Astrocyte (in vitro differentiated cells and primary cell): ENCODE measurements around the gene ALKBH2. TPM values are rescaled to one million over a fixed set of nuclear protein-coding genes. Genes with fewer than 3 reads are reported as not detected.

Experiments used
- DNase-seq: peaks from one replicate; pipeline ENCODE4 v3.0.0-alpha.2; 2010; ENCODE audit warnings: low read depth
- FAIRE-seq: peaks from 2 replicates; lab custom pipeline; 2011; peaks lifted over from hg19 to GRCh38; lab: Jason Lieb, UNC
- H2AFZ ChIP-seq: 2 replicates; pipeline ENCODE4 v1.6.0; 2012; ENCODE audit warnings: low read depth, low read length, inconsistent platforms
- H3K27ac ChIP-seq: 2 replicates; pipeline ENCODE4 v1.5.1; 2011; ENCODE audit warnings: low read depth, low read length, inconsistent platforms
- H3K27me3 ChIP-seq: 2 replicates; pipeline ENCODE4 v1.6.0; 2011; ENCODE audit warnings: low read length, inconsistent platforms; ENCODE audit not compliant: insufficient read depth
- H3K36me3 ChIP-seq: 2 replicates; pipeline ENCODE4 v1.5.1; 2011; ENCODE audit warnings: low read length, inconsistent platforms; ENCODE audit not compliant: insufficient read depth
- H3K4me1 ChIP-seq: 2 replicates; pipeline ENCODE4 v1.5.1; 2011; ENCODE audit warnings: low read length, inconsistent platforms; ENCODE audit not compliant: insufficient read depth
- H3K4me2 ChIP-seq: 2 replicates; pipeline ENCODE4 v1.6.0; 2012; ENCODE audit warnings: low read length, inconsistent platforms
- H3K4me3 ChIP-seq: 2 replicates; pipeline ENCODE4 v1.5.1; 2011; ENCODE audit warnings: low read depth, mild to moderate bottlenecking, low read length, inconsistent platforms; ENCODE audit not compliant: insufficient read depth
- H3K79me2 ChIP-seq: 2 replicates; pipeline ENCODE4 v1.6.0; 2012; ENCODE audit warnings: mild to moderate bottlenecking, low read length, inconsistent platforms; ENCODE audit not compliant: insufficient read depth
- H3K9ac ChIP-seq: 2 replicates; pipeline ENCODE4 v1.6.0; 2012; ENCODE audit warnings: mild to moderate bottlenecking, low read length, inconsistent platforms
- H3K9me3 ChIP-seq: 2 replicates; pipeline ENCODE4 v1.5.1; 2012; ENCODE audit warnings: low read depth, mild to moderate bottlenecking, low read length, inconsistent platforms; ENCODE audit not compliant: insufficient read depth
- H4K20me1 ChIP-seq: 2 replicates; pipeline ENCODE4 v1.6.0; 2012; ENCODE audit warnings: low read length, inconsistent platforms; ENCODE audit not compliant: insufficient read depth
- H3K27ac Mint-ChIP-seq: one replicate; pipeline ENCODE4 v1.8.0; 2021; ENCODE audit warnings: mild to moderate bottlenecking, mixed read lengths; ENCODE audit not compliant: unreplicated experiment
- H3K27me3 Mint-ChIP-seq: one replicate; pipeline ENCODE4 v1.8.0; 2021; ENCODE audit warnings: low read depth, mixed read lengths; ENCODE audit not compliant: unreplicated experiment
- H3K36me3 Mint-ChIP-seq: one replicate; pipeline ENCODE4 v1.8.0; 2021; ENCODE audit warnings: low read depth, mixed read lengths; ENCODE audit not compliant: unreplicated experiment
- H3K4me1 Mint-ChIP-seq: one replicate; pipeline ENCODE4 v1.8.0; 2021; ENCODE audit warnings: low read depth, mixed read lengths; ENCODE audit not compliant: unreplicated experiment
- H3K4me3 Mint-ChIP-seq: one replicate; pipeline ENCODE4 v1.8.0; 2021; ENCODE audit warnings: mild to moderate bottlenecking, moderate library complexity, mixed read lengths; ENCODE audit not compliant: unreplicated experiment
- H3K9me3 Mint-ChIP-seq: one replicate; pipeline ENCODE4 v1.8.0; 2021; ENCODE audit warnings: mild to moderate bottlenecking, mixed read lengths; ENCODE audit not compliant: unreplicated experiment
- EZH2 ChIP-seq: IDR thresholded peaks from 2 replicates; pipeline ENCODE4 v1.6.1; 2012; ENCODE audit warnings: mild to moderate bottlenecking, low read length, inconsistent platforms; ENCODE audit not compliant: insufficient read depth
- total RNA-seq: library from RNA; stranded (reverse); gene quantifications from 2 replicates; pipeline ENCODE4 v1.2.1, GENCODE V29; 2021
- TF ChIP-seq, protein P1 (sequence below): IDR thresholded peaks from 2 replicates; pipeline ENCODE4 v1.5.1; 2011; ENCODE audit warnings: low read depth, mild to moderate bottlenecking, inconsistent platforms, low read length, moderate library complexity; ENCODE audit not compliant: insufficient read depth

ALKBH2 gene
- total RNA-seq, 1 donor from 2014 or later, result 5.1 TPM

GRCh38 chr12:109126784-109127183, 33.5 kb upstream of the ALKBH2 start:
- FAIRE-seq (no peak), DNase-seq (no peak)
- TF ChIP-seq EZH2, result no peak
- TF ChIP-seq, protein P1, sequence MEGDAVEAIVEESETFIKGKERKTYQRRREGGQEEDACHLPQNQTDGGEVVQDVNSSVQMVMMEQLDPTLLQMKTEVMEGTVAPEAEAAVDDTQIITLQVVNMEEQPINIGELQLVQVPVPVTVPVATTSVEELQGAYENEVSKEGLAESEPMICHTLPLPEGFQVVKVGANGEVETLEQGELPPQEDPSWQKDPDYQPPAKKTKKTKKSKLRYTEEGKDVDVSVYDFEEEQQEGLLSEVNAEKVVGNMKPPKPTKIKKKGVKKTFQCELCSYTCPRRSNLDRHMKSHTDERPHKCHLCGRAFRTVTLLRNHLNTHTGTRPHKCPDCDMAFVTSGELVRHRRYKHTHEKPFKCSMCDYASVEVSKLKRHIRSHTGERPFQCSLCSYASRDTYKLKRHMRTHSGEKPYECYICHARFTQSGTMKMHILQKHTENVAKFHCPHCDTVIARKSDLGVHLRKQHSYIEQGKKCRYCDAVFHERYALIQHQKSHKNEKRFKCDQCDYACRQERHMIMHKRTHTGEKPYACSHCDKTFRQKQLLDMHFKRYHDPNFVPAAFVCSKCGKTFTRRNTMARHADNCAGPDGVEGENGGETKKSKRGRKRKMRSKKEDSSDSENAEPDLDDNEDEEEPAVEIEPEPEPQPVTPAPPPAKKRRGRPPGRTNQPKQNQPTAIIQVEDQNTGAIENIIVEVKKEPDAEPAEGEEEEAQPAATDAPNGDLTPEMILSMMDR, result no peak
- no peaks in the 10 kb centered on the region for H3K36me3 ChIP-seq
- Mint-ChIP-seq H3K27ac (no peak overlapping the region), H3K4me1 (no peaks in the 10 kb centered on the region), H3K4me3 (no peak overlapping the region), H3K27me3 (peaks cover 25% of the 10 kb centered on the region), H3K9me3 (no peaks in the 10 kb centered on the region), H3K36me3 (peaks cover 3% of the 10 kb centered on the region)
- no peak overlapping the region for H3K9ac ChIP-seq
- H3K79me2 ChIP-seq, result no peaks in the 10 kb centered on the region
- no peaks in the 10 kb centered on the region for H3K9me3 ChIP-seq
- H3K27ac ChIP-seq, result no peak overlapping the region
- H3K4me1 ChIP-seq, result no peaks in the 10 kb centered on the region
- no peak overlapping the region for H2AFZ ChIP-seq
- no peaks in the 10 kb centered on the region for H3K27me3 ChIP-seq
- no peak overlapping the region for H3K4me3 ChIP-seq
- no peaks in the 10 kb centered on the region for H4K20me1 ChIP-seq
- H3K4me2 ChIP-seq, result no peak overlapping the region

DNA sequence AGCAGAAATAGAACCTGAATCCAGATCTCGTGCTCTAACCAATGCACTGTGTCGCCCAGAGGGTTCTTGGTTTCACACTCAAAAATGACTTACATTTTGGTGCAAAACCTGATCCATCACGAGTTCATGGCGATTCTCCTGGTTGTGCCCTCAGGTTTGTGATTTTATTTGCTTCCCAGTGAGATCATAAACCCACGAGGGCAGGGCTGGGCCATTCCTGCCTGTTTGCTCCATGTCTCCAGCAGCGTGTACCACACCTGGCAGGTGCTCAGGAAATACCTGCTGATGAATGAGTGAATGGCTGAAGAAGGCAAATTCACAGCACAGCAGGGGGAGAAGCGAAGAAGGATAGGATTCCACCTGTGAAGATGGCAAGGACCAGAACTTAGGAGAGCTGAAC, 32.5 kb upstream of the ALKBH2 start:
- peaks cover 3% of the 10 kb centered on the region for H3K36me3 Mint-ChIP-seq
- H3K27me3 ChIP-seq, result no peaks in the 10 kb centered on the region

More for the DNA sequence above, 32.5 kb upstream of the ALKBH2 start:
- Histone ChIP-seq H3K4me3 (no peak overlapping the region), H3K79me2 (no peaks in the 10 kb centered on the region), H3K27ac (no peak overlapping the region), H2AFZ (no peak overlapping the region), H3K9ac (no peak overlapping the region), H3K36me3 (no peaks in the 10 kb centered on the region), H4K20me1 (no peaks in the 10 kb centered on the region), H3K4me1 (no peaks in the 10 kb centered on the region), H3K4me2 (no peak overlapping the region), H3K9me3 (no peaks in the 10 kb centered on the region)
- Mint-ChIP-seq H3K4me3 (no peak overlapping the region), H3K9me3 (no peaks in the 10 kb centered on the region), H3K4me1 (no peaks in the 10 kb centered on the region), H3K27me3 (peaks cover 17% of the 10 kb centered on the region), H3K27ac (no peak overlapping the region)
- DNase-seq, result no peak
- TF ChIP-seq, protein P1, result no peak
- no peak for TF ChIP-seq EZH2
- FAIRE-seq, result no peak
